Stimulated activated CD4-positive, alpha-beta T cell treated with anti-CD3 and anti-CD28 coated beads, TNF-alpha, amount 100 ng/mL, for 4 hours (primary cell): ENCODE data around the gene PRM3.

Source experiments
- DNase-seq, 3 experiments: peaks; one replicate each; pipeline ENCODE4 v3.0.0-alpha.2; 2020; ENCODE audit warnings: low read depth in 3 of 3

The PRM3 gene

GRCh38 chr16:11224894-11225676, 48.3 kb downstream of the PRM3 start:
- DNase-seq, result peak; percentile 62 to 80 (median 73)

GRCh38 chr16:11224096-11224893, 49.1 kb downstream of the PRM3 start:
- DNase-seq, result peak in 2 of 3 experiments; percentile 10 to 29
